GM19193 (cell line): Measurements from ENCODE around the gene GSKIP.
A peak's percentile ranks its signal among the peaks of the same experiment; 100 is the strongest.

Source experiments
- POLR2A ChIP-seq: IDR thresholded peaks from 4 replicates; pipeline ENCODE4 v1.6.1; 2011; ENCODE audit not compliant: insufficient read depth, insufficient read length; ENCODE audit errors: extremely low read depth

The GSKIP gene, protein sequence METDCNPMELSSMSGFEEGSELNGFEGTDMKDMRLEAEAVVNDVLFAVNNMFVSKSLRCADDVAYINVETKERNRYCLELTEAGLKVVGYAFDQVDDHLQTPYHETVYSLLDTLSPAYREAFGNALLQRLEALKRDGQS

DNA sequence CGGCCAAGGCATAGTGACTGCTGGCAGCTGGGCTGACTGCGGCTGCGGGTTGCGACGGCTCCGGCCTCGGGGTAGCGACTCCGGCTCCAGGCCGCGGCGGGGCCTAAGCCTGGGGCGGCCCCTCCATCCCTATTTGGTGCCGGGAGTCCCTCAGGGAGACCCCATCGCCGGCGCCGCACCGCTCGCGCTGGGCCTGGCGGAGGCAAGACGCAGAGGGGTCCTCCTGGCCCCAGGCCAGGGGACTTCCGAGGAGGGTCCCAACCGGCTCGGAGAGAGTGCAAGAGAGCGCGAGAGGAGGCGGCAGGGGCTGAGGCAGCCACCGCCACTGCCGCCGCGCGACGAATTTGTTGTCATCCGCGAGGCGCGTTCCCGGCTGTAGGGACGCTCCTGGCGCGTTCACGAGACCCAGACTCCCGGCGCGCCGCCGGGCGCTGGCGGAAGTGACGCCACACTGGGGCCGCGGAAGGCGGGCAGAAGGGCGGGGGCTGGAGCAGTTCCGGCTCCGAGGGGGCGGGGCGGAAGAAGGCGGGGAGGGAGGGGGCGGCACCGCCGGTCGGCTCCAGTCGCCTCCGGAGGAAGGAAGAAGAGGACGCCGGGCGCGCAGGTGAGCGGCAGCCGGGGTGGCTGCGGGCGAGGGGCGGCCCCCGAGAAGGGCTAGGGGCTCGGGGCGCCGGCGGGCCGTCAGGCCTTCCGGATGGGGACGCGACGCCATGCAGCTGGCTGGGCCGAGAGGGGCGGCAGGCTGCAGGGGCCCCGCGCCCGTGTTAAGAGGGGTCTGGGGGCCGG lies at the start of gene GSKIP, which contains the start of gene ATG2B:
Gene GSKIP (plus strand): TSS at position 562 of the 786 bp plus-strand sequence. CDS start 18,722 bp downstream, outside the sequence.
Gene ATG2B (minus strand): TSS at position 377 of the 786 bp plus-strand sequence. CDS start 365 bp downstream, at position 12.
- peak; percentile 83 for TF ChIP-seq POLR2A

DNA sequence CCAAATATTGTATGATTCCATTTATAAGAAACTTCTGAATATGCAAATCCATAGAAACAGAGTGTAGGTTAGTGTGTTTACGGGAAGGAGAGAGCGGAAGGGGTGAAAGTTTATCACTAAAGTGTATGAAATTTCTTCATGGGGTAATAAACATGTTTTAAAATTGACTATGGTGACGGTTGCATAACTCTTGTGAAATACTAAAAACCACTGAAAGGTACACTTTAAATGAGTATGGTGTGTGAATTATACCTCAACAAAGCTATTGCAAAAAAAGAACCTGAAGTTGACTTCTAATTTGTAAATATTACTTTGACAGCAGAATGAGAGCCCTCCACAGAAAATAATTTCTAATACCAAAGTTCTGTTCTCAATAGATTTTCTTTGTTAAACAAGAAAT lies 47.2 kb upstream of the GSKIP start:
- no peak for TF ChIP-seq POLR2A

DNA sequence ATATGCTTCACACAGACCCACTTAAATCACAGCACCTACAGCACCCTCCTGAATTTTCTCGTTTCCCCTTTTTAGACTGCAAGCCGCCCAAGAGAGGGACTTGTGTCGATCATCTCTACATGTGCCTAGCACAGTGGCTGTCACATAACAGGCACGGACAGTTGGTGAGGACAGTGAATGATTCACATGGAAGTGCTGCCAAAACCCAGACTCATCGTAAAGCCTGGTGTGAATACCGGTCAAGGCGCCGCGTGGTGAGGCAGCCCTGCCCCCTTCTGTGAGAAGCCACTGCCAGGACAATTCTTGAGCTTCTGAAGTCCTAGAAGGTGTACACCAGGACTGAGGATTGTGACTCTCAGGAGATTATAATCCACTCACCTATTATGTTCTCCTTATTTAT lies 44.5 kb upstream of the GSKIP start:
- TF ChIP-seq POLR2A, result no peak

DNA sequence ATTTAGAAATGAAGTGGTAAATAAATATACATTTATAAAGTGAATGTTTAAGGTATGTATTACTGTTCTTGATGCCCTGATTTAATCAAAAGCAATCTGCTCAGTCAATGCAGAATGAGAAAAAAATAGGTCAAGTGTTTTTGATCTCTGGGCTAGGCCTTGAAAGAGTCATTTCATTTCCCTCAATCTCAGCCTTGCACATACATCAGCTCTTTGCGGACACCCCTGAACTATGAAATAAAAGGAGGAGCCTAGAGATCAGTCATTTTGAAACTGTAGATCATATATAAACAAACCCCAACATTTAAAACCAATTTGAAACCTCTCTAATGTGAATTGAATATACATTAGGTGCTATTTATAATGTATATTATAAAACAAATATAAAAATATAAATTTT lies 42.7 kb upstream of the GSKIP start:
- no peak for TF ChIP-seq POLR2A

DNA sequence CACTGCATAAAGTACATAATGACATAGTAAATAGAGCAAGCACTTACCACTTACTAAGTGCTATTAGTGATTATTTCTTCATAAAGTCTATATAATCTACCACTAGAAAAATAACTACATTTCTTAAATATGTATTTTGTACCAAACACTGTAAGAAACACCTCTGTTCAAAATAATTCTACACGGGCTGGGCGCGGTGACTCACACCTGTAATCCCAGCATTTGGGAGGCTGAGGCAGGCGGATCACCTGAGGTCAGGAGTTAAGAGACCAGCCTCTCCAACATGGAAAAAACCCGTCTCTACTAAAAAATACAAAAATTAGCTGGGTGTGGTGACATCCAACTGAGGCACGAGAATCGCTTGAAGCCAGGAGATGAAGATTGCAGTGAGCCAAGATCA lies 39.1 kb upstream of the GSKIP start:
- no peak for TF ChIP-seq POLR2A

DNA sequence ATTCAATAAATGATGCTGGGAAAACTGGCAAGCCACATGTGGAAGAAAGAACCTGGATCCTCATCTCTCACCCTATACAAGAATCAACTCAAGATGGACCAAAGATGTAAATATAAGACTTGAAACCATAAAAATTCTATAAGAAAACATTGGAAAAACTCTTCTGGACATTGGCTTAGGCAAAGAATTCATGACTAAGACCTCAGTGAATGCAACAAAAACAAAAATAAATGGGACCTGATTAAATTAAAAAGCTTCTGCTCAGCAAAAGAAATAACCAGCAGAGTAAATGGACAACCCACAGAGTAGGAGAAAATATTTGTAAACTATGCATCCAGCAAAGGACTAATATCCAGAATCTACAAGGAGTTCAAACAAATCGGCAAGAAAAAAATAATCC lies 24.8 kb upstream of the GSKIP start:
- no peak for TF ChIP-seq POLR2A

DNA sequence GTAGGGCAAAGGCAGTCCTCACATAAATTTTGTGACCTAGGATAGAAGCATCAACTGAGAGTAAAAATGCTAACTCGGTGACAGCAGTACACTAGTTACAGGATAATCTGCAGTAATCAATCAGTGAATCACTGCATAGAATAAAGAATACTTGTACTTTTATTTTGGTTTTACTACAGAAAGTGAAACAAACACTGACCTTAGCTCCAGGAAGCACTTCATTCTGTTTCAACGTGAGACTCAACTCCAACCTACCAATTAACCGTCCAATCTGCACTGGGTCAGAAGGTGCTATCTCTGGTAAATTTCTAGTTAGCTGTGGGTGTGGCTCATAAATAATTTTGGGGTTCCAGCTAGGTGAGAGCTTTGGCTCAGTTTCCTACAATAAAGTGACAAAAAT lies 22.0 kb upstream of the GSKIP start:
- no peak for TF ChIP-seq POLR2A

DNA sequence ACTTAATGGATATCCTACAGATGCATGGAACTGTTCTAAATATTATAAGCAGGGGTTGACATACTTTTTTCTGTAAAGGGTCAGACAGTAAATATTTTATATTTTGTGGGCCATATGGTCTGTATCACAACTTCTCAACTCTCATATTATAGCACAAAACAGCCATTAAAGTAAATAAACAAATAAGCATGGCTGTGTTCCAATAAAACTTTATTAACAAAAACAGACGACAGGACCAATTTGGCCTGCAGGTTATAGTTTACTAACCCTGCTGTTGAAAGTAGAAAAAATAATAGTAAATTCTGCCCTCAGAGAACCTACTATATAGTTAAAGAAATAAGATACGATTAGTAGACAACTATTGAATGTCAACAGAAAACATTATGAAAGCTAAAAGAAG lies 17.7 kb upstream of the GSKIP start:
- TF ChIP-seq POLR2A, result no peak

DNA sequence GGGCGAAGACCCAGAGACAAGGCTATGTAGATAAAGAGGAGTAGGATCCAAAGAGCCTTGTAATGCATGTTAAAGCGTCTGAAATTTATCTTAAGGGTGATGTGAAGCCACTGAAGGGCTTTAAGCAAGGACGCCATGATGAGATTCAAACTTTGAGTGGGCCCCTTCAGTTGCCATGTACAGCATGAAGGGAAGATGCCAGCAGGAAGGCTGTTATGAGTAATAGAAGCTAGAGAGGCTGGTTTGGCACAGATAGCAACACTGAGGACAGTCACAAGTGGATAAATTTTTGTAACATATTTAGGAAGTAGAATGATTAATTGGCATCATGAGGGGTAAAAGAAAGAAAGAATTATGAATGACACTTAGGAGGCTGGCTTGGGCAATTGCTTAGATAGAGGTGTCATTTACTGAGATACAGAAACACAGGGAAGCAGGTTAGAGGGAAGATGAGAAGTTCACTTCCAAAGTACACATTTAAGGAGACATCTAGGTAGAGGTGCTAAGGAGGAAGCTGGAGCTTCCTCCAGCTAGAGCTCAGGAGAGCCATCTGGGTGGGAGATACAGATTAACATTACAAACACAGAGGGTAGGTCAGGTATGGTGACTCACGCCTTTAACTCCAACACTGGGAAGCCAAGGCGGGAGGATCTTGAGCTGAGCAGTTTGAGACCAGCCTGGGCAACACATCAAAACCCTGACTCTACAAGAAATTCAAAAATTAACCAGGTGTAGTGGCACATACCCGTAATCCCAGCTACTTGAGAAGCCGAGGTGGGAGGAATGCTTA lies 13.8 kb upstream of the GSKIP start:
- TF ChIP-seq POLR2A, result no peak

DNA sequence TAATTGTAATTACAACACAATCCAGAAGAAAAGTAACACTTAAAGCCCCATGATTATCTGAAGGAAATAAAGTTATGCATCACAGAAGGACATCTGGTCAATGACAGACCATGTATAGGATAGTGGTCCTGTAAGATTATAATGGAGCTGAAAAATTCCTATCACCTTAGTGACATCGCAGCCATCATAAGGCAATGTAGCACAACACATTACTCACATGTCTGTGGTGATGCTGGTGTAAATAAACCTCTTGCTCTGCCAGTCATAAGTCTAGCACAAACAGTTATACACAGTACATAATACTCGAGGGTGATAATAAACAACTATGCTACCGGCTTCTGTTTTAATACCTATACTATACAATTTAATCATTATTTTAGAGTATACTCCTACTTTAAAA lies 11.3 kb upstream of the GSKIP start:
- TF ChIP-seq POLR2A, result no peak

DNA sequence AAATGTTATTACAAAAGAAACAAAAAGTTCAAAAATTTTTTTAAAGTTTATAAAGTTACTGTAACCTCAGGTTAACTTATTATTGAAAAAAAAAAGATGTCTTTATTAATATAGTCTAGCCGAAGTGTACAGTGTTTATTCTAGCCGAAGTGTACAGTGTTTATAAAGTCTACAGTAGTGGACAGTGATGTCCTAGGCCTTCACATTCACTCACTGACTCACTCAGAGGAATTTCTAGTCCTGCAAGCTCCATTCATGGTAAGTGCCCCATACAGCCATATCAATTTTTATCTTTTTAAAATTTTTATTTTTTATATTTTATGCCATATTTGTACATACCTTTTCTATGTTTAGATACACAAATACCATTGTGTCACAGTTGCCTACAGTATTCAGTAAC lies 10.6 kb upstream of the GSKIP start:
- TF ChIP-seq POLR2A, result no peak

DNA sequence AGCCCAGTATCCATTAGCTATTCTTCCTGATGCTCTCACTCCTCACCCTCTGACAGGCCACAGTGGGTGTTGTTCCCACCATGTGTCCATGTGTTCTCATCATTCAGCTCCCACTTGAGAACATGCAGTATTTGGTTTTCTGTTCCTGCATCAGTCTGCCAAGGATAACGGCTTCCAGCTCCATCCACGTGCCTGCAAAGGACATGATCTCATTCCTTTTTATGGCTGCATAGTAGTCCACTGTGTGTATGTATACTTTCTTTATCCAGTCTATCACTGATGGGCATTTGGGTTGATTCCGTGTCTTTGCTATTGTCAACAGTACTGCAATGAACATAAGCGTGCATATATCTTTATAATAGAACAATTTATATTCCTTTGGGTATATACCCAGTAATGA lies 9.1 kb upstream of the GSKIP start:
- TF ChIP-seq POLR2A, result no peak

DNA sequence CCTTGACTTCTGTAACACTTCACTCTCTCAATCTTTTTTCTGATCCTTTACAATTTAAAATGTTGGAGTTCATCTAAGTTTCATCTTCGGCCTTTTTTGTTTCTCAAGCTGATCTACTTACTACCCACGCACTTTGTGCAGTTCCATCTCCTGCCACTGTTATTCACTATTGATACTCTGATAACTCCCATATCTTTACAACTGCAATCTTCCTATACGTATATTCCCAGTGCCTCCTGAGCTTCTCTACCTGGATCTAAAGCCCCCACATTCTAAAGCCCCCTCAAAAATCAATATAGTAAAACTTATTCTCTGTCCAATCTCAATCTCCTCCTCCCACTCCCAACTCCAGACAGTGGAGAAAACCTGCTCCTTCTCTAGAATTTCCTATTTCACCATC lies 6.1 kb upstream of the GSKIP start:
- TF ChIP-seq POLR2A, result no peak

DNA sequence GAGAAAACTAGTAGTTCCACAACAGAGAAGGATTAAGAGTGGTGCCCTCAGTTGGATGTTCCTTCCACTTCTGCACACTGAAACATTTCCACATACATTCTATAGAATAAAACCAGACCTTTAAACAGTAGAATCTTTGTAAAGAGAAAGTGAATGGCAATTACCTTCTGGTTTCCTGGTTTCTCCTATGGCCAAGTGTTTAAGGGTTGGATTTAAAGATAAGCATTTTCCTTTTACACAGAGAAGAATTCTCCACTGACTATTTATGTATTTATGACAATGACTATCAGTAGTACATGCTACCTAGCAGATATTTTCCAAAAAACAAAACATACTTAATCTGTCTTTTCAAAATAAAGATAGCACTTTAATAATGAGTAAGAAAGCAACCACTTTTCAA lies 3.4 kb upstream of the GSKIP start:
- TF ChIP-seq POLR2A, result no peak

DNA sequence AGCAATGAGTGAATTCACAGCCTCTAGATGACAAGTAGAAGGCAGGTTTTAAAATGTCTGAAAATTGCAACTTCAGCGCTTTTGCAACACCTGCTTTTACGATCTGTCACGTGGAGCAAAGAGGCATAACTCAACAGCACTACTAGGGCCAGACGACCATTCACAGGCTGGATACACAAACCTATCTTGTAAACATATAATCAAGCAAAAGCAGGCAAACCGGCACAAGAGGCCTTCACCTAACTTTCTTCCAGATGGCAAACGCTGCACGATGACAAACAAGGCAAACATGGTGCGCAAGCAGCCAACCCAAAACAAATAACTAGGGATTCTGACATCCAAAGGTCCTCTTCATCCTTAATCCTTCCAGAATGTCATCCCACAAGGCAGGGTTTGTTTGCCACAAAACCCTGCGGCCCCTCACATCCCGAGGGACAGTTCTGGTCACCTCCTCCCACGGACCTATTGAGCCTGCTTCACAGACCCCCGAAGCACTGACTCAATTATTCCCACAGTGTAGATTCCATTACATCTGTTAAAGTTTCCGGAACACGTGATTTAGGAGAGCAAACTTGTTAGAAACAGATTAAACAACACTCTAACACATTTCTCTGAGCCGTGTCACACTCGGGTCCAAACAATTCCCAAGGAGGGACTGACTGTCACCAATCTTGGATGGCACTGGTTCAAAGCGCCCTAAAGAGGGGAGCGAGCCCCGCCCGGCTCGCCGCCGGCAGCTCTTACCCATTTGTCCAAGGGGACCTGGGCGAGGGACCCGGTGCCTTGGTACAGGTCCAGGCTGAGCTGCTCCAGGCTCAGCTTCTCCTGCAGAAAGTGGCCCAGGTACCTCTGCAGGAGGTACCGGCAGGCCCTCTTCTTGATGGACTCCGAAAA lies 1.0 kb upstream of the GSKIP start:
- peak; percentile 16 for TF ChIP-seq POLR2A
